GM21529 (cell line): ENCODE data around the gene SAA1.
"Not testable (repeated sequence)": the region's sequence is repeated elsewhere in the genome, so short reads cannot be mapped to it uniquely, and the experiment has no call there.

ENCODE experiments used
- ATAC-seq: cut with Tn5 transposase; IDR thresholded peaks from one replicate; pipeline ENCODE4 v1.9.1; 2021; ENCODE audit not compliant: unreplicated experiment

The SAA1 gene

DNA sequence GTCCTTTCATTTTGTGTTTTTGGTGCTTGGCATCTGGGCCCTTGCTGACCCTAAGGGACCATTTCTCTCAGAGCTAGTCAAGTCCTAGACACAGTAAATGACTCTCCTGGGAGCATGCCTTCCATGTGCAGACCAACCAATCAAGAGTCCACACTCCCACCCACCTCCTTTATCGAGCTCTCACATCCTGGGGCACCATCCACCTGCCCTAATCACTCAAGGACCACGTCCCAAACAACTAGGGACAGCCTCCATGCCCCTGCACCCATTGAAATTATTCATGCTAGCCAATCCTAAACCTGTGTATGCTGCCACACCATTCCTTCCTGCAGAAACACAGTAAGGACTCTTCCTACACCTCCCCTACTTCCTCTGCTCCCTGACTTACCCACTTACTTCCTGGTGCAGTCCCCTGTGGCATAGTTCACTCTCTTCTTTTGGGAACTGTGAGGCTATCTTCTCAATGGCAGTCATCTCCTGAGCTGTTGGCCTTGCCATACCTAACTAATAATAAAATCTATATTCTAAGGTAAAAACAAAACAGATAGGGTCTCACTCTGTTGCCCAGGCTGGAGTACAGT is 11.2 kb upstream of the SAA1 start:
- ATAC-seq = no peak

DNA sequence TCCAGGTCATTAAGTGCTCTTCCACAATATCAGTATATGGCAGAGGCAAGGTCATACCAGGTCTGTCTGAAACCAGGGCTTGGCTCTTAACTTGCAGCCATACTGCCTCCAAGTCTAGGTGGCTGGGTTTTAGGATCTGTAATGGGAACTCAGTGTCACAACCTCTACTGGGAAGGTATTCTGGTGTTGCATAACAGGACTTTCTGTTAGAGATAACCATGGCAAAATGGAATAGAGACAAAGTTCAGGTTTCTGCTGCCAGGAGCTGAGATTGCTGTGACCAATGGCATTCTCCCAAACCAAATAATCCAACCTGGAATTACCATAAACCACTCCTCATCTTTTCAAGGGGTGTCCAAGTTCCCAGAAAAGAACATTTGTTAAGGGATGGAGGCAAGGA is 6.8 kb upstream of the SAA1 start:
- no peak for ATAC-seq

DNA sequence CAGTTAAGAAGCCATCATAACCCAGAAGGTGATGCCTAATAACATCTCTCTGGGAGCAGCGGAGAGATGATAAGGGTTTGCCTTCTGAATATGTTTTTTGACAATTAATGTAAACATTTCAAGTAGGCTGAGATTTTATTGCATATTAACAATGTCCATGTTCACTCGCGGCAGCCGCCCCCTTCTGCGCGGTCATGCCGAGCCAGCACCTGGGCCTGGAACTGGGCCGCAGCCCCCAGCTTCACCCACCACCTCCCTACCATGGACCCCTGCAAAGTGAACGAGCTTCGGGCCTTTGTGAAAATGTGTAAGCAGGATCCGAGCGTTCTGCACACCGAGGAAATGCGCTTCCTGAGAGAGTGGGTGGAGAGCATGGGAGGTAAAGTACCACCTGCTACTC is 4.3 kb upstream of the SAA1 start:
- ATAC-seq = no peak

DNA sequence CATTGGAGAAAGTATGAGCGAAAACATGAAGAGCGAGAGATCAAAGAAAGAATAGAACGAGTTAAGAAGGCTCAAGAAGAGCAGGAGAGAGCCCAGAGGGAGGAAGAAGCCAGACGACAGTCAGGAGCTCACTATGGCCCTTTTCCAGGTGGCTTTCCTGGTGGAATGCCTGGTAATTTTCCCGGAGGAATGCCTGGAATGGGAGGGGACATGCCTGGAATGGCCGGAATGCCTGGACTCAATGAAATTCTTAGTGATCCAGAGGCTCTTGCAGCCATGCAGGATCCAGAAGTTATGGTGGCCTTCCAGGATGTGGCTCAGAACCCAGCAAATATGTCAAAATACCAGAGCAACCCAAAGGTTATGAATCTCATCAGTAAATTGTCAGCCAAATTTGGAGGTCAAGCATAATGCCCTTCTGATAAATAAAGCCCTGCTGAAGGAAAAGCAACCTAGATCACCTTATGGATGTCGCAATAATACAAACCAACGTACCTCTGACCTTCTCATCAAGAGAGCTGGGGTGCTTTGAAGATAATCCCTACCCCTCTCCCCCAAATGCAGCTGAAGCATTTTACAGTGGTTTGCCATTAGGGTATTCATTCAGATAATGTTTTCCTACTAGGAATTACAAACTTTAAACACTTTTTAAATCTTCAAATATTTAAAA is 3.2 kb upstream of the SAA1 start:
- not testable (repeated sequence) for ATAC-seq

DNA sequence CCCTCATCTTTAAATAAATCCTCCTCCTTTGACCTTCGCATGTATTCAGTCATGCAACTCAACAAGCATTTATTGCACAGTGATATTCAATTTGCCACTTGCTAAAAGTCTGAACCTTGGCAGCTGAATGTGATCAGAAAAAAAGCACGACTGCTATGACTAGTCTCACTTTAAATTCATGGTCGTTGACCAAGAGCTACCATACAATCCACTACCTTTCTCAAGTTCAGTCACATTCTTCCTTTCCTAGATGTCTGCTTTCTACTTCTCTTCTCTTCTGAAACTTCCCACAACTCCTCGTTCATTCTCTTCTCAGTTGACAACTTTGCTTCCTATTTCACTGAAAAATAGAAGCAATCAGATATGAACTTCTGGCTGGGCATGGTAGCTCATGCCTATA is 2.0 kb upstream of the SAA1 start:
- peak; percentile 38 for ATAC-seq

DNA sequence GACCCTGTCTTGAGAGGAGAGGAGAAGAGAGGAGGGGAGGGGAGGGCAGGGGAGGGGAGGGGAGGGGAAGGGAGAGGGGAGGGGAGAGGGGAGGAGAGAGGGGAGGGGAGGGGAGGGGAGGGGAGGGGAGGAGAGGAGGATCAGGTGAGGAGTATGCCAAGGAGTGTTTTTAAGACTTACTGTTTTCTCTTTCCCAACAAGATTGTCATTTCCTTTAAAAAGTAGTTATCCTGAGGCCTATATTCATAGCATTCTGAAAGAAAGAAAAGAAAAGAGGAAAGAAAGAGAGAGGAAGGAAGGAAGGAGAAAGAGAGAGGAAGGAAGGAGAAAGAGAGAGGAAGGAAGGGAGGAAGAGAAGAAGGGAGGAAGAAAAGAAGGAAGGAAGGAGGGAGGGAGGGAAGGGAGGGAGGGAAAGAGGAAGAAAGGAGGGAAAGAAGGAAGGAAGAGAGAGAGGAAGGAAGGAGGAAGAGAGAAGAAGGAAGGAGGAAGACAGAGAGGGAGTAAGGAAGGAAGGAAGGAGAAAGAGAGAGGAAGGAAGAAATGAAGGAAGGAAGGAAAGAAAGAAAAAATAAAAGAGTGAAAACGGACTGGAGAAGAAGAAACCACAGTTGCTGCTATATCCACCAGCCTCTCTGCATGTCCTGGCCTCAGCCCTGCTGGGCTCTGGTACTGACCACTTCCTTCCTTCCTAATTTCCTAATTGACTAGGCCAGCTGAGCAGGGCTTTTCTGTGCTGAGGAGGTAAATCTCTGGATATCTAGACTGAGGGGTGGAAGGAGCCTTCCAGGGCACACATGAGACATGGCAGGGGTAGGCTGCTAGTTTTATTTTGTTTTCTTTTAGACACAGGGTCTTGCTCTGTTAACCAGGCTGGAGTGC is 1.1 kb upstream of the SAA1 start:
- ATAC-seq = no peak

DNA sequence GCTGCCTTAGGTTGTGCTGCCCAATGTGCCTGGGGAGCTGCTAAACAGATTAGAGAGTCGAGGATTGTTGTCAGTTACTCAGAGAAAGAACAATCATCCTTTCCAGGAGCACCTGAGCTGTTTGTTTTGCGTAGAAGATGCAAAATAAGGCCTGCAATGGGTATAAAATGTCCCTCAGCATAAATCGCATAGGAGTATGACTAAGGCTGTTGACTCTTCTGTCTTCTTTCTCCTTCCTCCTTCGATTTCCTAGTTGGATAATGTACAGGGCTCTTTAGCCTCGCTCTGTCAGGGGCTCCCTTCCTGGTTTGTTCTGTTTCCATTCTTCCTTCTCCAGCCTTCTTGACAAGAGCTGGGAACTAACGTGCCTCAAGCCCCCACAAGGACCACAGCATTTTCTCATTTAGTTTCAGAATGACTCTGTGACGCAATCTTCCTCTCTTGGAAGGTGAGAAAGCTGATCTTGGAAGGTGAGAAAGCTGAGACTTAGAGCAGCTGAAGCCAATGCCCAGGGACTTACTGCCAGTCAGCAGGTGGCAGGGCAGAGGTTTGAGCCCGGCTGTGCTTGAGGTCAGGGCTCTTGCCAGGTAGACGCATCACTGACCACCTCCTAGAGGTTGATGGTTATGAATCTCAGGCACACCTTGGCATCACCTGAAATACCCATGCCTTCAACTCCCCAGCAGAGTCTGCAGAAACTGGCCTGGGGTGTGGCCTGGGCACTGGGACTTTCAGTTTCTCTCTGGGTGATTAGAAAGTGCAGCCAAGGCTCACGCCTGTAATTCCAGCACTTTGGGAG is 1.5 kb downstream of the SAA1 start:
- peak; percentile 51 for ATAC-seq

DNA sequence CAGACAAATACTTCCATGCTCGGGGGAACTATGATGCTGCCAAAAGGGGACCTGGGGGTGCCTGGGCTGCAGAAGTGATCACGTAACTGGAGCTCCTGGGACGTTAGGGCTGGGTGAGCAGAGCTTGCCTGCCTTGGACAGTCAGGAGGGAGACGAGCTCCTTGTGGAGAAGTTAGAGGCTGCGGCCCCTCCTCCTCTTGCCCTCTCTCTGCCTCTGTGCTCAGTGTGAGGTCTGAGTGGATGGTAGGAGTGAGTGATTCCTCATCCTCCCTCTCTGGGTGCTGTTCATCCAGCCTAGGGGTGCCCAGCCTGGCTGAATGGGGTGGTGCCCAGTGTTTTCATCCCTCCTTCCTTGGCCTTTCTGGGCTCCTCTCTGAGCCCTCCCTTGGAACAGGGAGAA is 3.2 kb downstream of the SAA1 start:
- not testable (repeated sequence) for ATAC-seq

DNA sequence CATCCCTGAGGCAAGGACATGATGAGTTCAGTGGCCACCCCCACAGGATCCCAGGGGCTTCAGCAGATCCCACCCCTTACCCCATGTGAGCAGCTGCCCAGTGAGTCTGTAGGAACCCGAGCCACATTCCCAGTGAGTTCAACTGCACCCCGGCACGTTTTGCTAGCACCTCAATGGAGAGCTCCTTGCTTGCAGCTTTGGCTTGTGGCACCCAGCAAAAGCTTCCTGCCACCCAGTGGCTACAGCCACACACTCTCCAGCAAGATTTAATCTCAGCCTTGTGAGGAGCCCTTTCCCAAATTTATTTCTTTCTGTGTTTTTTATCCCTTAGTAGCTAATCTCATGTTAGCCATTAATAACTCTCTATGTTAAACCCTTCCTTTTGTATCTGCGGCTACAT is 4.0 kb downstream of the SAA1 start:
- ATAC-seq = no peak

DNA sequence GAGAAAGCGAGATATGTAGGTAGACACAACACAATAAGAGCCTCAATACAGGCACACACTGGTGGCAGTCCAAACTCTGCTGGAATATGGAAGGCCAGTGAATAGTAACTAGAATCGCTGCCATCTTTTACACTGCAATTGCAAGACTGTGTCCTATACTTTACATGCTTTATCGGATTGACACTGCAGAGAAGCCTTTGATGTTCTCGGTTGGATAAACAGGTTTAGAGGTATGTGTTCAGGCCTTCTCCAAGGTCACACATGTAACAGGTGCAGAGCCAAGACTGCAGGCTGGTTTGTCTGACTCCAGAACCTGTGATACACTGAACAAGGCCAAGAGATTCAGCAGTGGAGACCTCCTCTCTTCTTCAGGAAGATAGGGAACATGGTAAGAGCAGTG is 5.1 kb downstream of the SAA1 start:
- no peak for ATAC-seq

DNA sequence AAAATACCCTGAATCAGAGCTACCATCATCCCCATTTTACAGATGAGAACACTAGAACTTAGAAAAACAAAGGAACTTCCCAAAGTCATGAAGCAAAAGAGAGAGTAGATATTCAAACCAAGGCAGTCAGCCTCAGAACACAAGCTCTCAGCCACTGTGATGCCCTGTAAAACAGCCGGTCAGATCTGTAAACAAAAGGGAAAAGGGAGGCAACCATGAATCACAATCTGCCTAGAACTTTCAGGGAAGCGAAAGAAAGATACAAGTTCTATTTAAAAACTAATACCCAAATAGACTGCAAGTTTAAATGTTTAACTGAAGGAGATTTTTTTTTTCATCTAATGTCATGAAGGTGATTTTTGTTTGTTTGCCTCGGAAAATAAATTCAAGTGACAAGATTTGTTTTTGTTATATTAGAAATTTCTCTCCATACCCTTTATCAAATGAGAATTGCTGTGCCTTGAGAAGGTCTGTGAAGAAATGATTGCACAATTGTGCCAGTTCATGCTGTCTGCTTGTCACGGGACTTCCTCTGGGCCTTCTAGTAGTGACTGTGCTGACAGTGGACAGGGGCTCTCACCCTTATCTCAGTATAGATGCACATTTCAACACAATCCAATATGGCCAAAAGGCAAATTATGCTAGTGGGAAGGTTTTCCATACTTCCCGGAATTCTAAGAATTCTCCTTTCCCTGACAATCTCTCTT is 11.7 kb downstream of the SAA1 start:
- no peak for ATAC-seq

DNA sequence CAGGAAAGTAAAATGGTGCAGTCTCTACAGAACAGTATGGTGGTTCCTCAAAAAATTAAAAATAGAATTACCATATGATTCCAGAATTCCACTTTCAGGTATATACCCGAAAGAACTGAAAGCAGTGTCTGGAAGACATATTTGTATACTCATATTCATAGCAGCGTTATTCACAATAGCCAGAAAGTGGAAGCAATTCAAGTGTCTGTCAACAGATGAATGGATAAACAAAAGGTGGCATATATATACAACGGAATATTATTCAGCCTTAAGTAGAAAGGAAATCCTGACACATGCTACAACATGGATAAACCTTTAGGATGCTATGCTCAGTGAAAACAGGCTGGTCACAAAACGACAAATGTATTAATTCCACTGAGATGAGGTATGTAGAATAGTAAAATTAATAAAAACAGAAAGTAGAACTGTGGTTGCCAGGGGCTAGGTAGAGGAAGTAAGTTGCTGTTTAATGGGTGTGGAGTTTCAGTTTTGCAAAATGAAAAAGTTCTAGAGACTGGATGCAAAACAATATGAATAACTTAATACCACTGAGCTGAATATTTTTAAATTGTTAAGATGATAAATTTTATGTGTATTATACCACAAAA is 14.5 kb downstream of the SAA1 start:
- ATAC-seq = peak; percentile 89

DNA sequence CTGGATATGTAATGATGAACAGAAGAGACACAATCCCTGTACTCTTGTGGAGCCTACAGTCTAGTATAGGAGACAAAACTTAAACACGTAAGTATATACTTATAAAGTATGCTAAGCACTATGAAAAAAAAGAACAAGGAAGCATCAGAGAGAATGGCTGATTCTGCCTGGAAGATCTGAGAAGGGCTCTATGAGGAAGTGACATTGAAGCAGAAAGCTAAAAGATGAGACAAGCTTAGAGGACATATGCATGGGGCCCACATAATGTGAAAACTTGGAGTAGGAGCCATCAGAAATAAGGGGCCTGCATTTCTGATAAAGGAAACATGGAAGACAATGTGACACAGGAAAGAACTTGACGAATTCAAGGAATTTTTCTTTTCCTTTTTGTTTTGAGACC is 16.6 kb downstream of the SAA1 start:
- no peak for ATAC-seq

DNA sequence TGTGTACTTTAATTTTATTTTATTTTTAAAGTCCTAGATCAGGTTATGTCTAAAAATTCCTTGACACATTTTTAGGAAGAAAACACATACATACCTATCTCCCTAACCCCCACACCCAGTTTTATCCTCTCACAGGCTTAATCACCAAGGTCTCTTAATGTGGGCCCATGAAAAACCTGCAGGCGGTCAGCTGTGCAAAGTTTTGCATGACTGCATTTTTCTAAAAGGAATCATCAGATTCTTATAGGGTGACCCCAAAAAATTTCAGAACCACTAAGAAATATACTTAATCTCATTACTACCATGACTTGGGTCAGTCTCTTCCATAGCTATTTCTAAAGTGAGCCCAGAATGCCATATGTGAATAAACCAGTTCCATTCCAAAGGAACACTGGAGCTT is 19.8 kb downstream of the SAA1 start:
- ATAC-seq = no peak

DNA sequence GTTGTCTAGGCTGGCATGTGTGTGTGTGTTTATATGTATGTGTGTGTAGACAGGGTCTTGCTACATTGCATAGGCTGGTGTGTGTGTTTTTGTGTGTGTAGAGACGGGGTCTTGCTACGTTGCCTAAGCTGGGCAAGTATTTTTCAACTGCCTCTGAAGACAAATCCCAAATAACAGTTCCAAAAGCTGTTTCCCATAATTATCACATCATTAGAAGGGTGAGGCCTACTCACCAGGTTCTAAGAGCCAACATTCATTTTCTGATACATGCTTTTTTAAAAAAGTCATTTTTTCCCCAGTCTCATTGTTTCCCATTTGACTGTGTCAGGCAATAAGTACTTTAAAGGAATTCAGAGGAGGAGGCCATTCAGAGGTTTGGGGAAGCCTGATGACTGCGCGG is 22.8 kb downstream of the SAA1 start:
- no peak for ATAC-seq

DNA sequence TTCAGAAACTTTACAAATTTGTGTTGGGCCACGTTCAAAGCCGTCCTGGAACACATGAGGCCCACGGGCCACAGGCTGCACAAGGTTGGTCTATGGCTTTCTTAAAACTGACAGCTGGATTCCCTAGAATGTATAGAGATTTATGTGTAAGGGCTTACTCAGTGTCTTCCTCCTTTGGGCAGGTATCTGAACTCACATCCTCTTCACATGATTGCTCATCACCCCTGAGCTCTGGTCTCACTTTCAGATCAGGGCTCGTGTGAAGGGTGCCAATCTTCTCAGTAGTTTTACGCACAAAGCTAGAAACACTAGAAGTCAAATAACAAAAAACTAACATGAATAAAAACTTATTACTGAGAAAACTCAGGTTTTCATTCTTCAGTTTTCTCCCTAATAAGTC is 28.8 kb downstream of the SAA1 start:
- no peak for ATAC-seq

DNA sequence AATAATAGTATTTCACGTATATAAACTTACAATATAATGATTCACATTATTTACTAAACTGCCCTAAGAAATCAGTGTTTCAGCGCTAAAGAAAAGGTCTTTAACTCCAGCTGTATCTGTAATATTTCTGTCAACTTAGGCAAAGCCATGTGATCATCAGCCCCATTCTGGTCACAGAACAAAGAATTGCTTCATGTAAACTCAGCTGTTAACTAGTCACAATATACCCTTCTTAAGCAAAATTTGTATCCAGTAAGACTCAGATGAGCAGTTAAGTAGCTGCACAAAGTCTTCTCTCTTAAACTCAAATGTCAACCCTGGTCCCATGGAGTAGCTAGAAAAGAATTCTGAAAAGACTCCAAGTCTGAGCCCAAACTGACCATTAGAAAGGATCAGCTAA is 29.3 kb downstream of the SAA1 start:
- no peak for ATAC-seq

DNA sequence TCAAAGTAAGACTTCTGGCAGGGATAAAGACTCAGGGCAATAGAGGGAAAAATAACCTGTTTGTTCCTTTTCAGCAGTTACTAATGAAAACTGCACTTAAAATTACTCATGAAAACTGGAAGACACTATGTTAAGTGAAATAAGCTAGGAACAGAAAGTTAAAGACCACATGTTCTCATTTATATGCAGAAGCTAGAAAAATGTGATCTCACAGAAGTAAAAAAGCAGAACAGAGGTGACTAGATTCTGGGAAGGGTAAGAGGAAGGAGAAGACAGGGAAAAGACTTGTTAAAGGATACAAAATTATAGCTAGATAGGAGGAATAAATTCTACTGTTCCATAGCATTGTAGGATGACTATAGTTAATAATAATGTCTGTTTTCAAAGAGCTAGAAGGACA is 33.7 kb downstream of the SAA1 start:
- ATAC-seq = no peak

DNA sequence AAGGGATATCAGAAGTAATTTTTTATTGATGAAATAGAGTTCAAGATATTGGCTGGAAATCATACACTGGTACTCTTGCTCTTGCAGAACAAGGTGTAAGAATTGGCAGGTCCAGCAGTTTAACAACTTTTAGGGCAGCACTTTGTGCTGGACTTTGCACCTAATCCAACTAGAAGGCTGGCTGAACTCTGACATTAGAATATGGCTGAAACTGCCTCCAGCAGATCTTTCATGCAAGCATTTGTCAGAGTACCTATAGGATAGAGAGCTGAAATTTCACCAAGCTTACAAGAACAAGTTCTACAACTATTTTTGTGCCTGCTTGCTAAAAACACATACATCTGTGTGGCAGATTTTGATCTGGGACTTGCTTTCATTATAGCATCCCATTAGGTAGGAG is 38.7 kb downstream of the SAA1 start:
- no peak for ATAC-seq

DNA sequence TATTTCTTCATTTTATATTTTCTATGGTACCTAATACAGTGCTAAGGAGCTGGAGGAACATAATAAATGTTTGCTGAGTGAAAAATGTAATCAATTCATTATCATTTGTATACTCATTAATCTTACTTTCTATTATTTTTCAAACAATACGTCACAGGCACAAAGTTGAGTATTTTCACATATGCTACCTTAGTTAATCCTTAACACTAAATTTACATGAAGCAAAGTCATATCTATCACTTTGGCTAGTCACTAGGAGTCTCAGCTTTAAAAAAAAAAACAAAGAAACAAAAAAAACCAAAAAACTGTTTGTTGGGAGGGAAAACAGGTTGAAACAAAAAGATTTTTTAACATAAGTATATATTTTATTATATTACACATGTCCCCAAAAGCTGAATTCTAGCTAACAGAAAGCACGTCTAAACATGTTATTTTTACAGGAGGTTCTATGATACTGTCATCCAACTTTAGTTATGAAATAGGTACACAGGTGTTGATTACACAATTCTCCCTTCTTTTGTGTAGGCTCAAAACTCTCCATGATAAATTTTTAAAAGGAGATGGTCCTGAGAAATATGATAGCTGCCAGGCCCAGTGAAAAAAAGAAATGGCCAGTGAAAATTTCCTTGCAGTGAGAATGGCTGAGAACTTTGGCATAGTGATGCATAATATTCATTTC is 41.5 kb downstream of the SAA1 start:
- no peak for ATAC-seq
